Activated CD8-positive, alpha-beta memory T cell treated with anti-CD3 and anti-CD28 coated beads, Interleukin-2, amount 50 U/mL, for 48 hours (primary cell): Measurements from ENCODE around the gene TBC1D4.
A peak's percentile ranks its signal among the peaks of the same experiment; 100 is the strongest.

Experiments
- DNase-seq: peaks from one replicate; pipeline ENCODE4 v3.0.0-alpha.2; 2020

Gene TBC1D4, protein sequence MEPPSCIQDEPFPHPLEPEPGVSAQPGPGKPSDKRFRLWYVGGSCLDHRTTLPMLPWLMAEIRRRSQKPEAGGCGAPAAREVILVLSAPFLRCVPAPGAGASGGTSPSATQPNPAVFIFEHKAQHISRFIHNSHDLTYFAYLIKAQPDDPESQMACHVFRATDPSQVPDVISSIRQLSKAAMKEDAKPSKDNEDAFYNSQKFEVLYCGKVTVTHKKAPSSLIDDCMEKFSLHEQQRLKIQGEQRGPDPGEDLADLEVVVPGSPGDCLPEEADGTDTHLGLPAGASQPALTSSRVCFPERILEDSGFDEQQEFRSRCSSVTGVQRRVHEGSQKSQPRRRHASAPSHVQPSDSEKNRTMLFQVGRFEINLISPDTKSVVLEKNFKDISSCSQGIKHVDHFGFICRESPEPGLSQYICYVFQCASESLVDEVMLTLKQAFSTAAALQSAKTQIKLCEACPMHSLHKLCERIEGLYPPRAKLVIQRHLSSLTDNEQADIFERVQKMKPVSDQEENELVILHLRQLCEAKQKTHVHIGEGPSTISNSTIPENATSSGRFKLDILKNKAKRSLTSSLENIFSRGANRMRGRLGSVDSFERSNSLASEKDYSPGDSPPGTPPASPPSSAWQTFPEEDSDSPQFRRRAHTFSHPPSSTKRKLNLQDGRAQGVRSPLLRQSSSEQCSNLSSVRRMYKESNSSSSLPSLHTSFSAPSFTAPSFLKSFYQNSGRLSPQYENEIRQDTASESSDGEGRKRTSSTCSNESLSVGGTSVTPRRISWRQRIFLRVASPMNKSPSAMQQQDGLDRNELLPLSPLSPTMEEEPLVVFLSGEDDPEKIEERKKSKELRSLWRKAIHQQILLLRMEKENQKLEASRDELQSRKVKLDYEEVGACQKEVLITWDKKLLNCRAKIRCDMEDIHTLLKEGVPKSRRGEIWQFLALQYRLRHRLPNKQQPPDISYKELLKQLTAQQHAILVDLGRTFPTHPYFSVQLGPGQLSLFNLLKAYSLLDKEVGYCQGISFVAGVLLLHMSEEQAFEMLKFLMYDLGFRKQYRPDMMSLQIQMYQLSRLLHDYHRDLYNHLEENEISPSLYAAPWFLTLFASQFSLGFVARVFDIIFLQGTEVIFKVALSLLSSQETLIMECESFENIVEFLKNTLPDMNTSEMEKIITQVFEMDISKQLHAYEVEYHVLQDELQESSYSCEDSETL (N-terminal part only)

DNA sequence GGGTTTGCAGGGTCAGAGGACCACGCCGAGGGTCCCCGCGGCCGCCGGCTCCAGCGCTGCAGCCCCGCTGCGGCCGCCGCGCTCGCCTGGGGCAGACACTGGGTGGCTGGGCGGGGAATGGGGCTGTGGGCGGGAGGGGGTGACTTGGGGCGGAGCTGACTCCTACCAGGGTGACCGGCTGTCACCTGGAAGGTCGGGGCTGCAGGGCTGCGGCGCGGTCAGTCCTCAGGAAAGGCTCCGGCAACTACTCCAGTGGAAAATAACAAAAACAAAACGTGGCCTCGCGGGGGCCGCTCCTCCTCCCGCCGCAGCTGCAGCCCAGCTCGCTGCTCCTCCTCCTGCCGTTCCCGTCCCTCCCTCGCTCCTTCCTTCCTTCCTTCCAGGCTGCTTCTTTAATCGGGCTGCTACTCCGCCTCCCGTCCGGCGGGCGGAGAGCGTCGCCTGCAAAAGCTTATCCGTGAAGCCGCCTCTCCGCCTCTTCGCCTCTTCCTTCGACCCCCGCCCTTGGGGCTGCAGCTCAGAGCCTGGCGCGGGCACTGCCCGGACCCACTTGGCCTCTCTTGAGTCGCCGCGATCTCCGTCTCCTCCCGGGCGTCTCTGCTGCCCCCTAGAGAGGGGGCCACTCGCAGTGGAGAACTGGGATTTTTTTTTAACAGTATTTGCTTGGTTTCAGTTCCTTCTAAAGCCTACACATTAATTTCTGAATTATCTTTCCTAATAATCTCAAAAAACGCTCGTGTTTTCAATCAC, at the start of gene TBC1D4:
TBC1D4 (minus strand) TSS at position 100 of the 750 bp plus-strand sequence. CDS start 402 bp downstream, outside the sequence.
- peak; percentile 80 for DNase-seq

DNA sequence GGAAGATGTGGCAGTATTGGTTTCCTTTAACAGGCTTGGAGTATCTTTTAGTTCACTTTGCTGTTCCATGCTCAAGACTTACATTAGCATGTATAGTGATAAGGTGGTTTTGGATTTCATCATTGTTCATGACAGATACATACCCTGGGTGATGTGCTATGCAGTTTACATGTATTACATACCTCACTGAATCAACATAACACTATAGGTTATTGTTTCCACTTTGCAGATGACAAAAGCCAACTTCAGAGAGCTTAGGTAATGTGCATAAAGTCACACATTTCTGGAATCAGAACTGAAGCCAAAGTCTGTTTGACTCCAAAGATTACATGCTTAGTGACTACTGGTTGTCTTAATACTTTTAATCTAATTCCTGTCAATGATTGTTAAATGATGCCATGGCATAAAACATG, 48.6 kb upstream of the TBC1D4 start:
- DNase-seq, result no peak

DNA sequence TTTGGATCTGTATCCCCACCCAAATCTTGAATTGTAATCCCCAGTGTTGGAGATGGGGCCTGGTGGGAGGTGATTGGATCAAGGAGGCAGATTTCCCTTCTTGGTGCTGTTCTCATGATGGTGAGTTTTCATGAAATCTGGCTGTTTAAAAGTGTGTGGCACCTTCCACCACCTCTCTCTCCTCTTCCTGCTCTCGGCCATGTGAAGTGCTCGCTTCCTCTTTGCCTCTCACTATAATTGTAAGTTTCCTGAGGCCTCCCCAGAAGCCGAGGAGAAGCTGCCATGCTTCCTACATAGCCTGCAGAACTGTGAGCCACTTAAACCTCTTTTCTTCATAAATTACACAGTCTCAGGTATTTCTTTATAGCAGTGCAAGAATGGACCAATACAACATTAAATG, 40.0 kb upstream of the TBC1D4 start:
- DNase-seq, result no peak

DNA sequence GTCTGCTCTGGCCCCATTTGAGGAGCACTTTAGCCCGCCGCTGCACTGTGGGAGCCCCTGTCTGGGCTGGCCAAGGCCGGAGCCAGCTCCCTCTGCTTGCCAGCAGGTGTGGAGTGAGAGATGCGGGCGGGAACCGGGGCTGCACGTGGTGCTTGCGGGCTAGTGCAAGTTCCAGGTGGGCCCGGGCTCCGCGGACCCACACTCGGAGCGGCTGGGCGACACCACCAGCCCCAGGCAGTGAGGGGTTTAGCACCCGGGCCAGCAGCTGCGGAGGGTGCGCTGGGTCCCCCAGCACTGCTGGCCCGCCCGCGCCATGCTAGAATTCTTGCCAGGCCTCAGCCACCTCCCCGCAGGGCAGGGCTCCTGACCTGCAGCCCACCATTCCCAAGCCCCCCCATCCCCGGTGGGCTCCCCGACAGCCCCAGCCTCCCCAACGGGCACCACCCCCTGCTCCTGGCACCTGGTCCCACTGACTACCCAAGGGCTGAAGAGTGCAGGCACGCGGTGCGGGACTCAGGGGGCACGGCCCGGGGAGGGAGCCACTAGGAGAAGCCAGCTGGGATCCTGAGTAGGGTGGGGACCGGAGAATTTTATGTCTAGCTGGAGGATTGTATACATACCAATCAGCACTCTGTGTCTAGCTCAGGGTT, 36.6 kb upstream of the TBC1D4 start:
- DNase-seq, result no peak

DNA sequence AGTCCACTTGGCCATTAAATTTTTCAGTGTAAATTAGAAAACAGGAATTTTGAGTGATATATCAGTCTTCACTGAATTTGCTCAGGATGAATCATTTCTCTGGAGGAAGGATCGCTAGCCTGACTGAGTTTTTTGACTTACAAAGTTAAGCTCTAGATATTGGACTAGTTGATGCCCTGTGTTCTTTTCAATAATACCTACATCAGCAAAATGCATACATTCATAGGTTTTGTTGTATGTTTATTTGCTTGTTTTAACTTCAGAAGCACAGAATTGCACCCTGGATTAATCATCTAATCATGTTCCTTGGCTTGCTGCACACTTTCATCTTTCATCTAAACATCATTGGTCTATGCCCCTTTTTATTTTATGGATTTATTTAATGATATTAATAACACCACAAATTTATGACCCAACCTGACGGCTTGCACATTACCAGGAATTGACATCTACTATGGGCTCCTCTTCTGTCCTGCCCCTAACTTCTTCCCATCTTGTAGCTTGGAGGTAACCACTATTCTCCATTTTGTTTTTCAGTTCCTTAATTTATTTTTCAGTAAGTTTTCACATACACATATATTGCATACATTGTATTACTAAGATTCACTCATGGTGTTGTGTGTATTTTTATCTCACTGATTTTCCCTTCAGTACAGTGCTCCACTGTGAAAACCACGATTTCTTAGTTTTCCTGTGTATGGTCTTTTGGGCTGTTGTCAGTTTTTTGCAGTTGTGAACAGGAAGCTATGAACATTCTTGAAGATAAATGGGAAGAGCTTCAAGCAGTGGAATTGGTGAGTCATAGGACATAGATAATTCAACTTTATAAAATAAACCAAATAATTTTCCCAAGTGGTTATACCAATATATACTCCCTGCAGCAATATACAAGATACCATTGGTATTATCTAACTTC, 32.4 kb upstream of the TBC1D4 start:
- no peak for DNase-seq

DNA sequence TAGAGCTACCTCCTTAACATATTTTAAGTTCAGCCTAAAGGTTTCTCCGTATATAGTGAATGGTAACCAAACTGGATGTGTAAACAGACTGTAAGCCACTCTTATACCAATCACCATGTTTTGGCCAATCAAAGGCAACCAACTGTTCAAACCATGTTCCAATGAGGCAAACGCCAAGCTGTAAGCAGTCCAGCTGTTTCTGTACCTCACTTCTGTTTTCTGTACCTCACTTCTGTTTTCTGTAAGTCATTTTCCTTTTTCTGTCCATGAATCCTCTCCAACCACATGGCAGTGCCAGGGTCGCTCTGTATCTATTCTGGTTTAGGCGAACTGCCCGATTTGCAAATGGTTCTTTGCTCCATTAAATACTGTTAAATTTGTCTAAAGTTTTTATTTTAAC, 31.3 kb upstream of the TBC1D4 start:
- DNase-seq, result no peak

DNA sequence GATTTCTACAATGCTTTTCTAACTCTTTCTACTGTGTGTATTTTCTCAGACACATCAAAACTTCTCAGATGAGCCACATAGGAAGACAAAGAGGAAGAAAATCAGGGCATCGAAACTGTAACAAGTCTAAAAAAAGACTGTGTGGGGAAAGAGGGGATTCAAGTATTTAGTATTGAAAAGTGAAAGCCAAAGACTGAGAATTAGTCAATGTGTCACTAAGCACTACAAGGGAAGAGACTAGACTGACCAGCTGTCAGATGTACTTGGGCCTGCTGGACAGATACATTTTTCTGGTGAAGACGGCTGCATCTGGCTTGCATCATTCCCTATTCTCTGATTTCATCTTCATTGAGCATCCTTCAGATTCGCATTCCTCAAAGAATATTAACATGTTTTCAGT, 30.3 kb upstream of the TBC1D4 start:
- no peak for DNase-seq

DNA sequence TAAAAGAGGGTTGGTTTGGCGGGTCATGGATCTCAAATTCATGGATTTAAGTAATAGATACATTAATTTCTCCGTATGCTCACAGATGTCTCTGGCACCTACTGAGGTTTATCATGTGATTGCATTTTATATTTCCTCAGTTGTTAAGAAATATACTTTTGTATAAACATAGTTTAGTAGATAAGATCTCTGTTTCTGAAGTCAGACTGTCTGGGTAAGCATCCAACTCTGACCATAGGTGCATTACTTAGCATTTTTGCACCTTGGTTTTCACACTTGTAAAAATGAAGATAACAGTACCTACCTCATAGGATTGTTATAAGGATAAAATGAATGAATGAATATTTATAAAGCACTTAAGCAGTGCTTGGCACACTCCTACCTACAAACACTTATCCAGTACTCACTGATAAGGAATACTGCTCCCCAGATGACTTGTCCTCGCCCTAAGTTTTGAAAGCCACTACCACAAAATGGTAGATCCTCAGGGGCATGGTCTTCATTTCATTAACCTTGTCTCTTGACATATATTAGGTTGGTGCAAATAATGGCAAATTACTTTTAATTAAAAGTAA, 29.2 kb upstream of the TBC1D4 start:
- DNase-seq, result no peak

DNA sequence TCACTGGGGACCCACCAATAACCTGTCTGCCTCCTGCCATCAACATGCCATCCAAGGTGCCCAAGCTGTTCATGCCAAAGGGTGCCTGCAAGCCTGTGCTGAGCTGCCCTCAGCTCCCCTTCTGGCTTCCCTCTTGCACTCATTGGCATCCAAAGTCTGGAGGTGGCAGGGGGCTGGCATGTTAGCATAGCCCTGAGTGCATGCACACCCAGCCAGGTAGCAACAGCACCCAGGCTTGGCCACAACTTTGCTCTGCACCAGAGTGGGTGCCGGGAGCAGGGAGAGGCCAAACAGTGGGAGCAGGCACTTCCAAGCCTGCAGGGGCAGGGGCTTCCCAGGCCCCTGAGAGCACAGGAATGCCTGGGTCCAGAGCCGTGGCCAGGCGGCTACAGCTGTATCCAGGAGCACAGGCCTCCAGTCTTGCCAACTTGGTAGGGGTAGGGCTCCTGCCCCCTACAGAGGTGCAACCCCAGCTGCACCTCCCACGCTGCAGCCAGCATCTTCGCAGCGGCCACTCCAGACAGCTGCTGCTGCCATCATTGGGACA, 26.1 kb upstream of the TBC1D4 start:
- no peak for DNase-seq

DNA sequence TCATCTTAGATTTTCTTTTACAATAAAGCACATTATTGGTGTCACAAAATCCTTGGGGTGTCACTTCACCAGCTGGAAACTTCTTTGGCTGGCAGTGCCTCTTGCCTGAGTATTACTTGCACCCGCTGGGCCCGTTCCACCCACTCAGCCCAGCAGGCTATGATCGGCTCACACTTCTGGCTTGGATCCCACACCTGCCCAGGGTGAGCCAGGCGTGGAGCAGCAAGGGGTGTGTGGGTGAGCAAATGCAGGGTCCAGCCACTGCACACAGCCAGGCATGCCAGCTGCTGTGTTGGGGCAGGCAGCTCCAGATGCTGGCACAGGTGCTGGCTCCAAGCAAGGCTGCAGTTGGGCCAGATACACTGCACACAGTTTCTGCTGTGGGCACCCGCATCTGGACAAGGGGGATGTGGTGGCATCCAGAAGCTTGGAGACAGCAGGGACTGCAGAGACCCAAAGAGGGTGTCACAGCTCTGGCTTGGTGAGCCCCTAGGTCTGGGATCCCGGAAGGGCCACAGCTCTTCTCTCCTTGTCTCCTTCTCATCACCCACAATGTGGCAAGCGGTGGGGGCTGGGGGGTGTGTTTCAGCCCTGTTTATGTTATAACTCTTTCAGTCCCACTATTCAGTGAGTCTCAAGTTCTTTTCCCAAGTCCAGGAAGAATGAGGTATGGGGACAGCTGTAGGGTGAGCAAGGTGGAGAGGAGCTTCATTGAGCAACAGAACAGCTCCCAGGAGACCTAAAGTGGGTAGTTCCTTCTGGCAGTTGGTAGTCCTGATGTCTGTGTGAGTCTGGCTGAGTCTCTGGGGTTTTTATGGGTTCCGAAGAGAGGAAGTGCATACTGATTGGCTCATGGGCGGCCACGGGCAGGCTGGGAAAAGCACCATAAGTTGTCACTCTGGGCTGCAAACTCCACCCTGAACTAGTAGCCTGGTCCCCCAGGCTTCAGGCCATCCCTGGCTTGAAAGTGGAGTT, 25.3 kb upstream of the TBC1D4 start:
- DNase-seq, result no peak

DNA sequence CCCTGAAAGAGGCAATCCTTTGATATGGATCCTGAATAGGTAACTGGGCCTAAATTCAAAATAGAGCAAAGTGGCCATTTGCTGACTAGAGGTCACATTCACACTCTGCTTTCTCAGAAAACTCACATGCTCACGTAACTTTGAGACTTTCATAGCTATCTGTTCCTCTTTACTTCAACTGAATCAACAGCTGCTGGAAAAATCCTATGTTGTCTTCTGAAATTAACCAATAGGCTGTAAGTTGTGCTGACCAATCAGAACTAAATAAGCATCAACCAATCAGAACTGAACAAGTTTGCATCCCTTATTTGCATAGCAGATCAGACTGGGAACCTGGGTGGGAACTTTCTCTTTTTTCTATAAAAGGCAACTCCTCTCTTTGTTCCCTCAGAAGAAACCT, 24.0 kb upstream of the TBC1D4 start:
- no peak for DNase-seq

DNA sequence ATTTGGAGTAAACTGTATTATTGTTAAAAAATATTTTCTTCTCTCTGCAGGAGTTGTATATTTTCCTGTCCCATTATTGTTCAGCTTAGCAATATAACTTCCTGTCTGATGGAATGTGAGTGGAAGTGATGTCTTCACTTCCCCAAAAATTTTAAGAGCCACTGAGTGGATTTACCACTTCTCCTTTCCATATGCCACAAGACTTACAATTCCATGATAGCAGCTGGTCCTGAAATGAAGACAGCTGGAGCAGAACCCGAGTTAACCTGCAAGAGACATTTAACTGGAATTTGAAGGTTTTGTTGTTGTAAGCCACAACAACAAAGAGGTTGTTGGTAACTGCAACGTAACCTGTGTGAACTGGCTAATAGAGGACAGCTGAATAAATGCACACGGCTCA, 23.4 kb upstream of the TBC1D4 start:
- no peak for DNase-seq

DNA sequence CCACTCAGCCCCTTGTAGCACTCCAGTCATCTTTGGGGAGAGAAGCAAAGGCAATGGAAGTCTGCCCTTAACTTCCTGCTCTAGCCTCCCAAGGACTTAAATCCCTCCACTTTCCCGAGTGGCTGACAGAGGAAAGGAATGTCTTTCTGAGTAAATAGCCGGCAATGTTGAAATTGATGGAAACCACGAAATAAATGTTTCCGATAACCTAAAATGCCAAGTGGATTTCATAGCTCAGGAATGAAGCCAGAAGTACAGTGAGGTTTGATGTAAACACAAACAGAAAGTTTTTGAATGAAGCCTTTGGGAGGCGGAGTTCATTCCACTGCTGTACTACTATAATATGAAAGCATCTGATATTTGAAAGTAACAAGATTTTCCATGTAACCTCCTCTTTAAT, 14.0 kb upstream of the TBC1D4 start:
- no peak for DNase-seq

DNA sequence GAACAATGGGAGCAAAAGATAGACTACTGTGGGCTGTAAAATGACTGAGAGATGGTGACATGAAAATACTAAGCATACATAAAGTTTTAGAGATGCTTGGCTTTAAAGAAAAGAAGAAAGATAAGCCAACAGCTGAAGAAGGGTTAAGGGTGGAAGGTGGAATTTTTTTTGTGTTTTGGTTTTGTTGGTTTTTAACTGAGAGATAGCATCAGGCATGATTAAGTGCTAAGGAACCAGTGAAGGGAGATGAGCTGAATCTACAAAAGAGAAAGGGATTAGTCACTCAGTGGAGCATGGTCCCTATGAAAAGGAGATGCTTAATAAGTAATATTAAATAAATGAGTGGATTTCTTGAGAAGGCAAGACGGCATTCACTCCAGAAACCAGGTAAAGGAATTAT, 12.5 kb upstream of the TBC1D4 start:
- no peak for DNase-seq

DNA sequence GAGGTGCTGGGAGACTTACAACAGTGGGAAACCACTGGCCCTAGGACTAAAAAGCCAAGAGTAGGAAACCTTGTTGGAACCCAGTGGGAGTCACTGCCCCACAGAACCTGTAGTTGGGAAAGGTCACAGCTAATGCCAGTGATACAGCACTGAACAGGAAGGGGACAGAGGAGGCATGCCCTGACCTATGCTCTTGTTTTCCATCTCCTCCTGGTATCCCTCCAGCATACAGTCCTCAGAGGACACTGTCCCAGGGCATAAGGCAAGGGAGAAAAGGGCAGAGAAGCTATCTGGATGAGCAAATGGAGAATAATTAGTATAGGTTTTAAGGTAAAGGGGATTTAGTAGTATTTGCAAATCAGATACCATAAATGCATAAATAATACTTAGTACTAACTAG, 11.2 kb upstream of the TBC1D4 start:
- no peak for DNase-seq

DNA sequence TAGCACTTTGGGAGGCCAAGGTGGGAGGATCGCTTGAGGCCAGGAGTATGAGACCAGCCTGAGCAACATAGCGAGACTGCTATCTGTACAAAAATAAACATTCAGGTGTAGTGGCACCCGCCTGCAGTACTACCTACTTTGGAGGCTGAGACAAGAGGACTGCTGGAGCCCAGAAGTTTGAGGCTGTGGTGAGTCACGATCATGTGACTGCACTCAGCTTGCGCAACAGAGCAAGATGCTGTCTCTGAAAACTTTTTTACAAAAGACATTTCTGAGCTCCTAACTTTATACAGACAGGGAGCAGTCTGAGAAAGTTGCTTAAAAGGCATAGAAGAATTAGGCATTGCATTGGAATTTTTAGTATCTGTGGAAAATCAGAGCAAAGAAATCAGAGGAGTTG, 10.4 kb upstream of the TBC1D4 start:
- DNase-seq, result no peak

DNA sequence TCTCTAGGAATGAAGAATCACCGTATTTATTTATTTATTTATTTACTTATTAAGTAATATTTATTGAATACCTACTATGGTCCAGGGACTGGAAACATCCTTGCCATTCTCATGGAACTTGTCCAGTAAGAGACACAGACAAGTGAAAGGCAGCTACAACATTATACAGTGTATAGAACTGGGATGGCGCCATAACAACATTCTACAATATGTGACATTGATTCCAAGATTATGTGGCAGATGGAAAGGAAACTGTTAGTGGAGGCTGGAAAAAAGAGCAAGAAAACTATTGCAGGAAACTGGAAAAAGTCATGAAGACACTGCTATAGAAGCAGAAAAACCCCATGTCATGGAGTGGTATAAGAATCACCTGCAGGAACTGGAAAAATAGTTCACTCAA, 9.4 kb upstream of the TBC1D4 start:
- DNase-seq, result no peak

DNA sequence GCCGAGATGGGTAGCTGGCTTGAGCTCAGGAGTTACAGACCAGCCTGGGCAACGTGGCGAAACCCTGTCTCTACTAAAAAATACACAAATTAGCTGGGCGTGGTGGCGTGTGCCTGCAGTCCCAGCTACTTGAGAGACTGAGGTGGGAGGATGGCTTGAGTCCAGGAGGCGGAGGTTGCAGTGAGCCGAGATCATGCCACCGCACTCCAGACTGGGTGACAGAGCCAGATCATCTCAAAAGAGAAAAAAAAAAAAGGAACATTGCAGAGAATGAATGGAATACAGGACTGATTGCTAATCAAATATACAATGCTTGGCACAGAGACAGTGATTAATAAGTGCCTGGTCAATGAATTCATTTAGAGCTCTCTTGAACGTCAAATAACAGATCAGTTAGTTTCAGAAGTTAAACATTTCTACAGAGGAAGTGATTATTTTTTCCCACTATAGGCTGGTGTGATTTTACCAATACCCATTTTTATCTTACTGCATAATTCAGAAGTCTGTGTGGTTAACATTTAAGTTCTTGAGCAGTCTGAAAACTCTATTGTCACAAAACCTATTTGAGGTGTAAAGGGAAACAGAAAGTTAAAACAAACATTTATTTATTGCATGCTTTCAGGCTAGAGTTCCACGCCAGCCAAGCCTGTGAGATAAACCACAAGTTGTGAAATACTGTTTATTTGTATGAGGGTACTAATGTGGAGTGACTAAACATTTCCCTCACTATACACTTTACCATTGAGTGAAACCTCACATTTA, 7.7 kb upstream of the TBC1D4 start:
- no peak for DNase-seq
